Panc1 (cell line): ENCODE measurements around the gene CDK5RAP2. TPM values are rescaled to one million over a fixed set of nuclear protein-coding genes. Genes with fewer than 3 reads are reported as not detected.

ENCODE experiments used
- ATAC-seq: fragments of 200-7000 bp; cut with Tn5 transposase; 2 replicates; pipeline ENCODE4 v1.9.1; 2020; ENCODE audit warnings: mild to moderate bottlenecking, moderate library complexity
- BruUV-seq: library from RNA; stranded (reverse); fragments of 400-500 nt; replicated peaks from 2 replicates; lab custom pipeline; 2021; lab: Mats Ljungman, UMichigan
- CTCF ChIA-PET: fragments of 300-600 bp; sonication (Branson Sonifier 250); formaldehyde crosslinking; loops from one replicate; lab custom pipeline; 2022; ENCODE audit warnings: antibody characterized with exemption; lab: Charles Lee
- POLR2A ChIA-PET: fragments of 300-600 bp; sonication (Branson Sonifier 250); formaldehyde crosslinking; loops from one replicate; lab custom pipeline; 2022; ENCODE audit warnings: antibody characterized with exemption; lab: Charles Lee
- DNase-seq: peaks from one replicate; pipeline ENCODE4 v3.0.0-alpha.2; 2010; ENCODE audit warnings: low read depth, low spot score
- H3K27ac ChIP-seq: 2 replicates; pipeline ENCODE4 v1.5.1; 2011; ENCODE audit warnings: mild to moderate bottlenecking, low read length, inconsistent platforms
- H3K27me3 ChIP-seq: fragments of 200-500 bp; sonication (Bioruptor generic); 2 replicates; pipeline ENCODE4 v1.6.0; 2014; ENCODE audit warnings: low read length, inconsistent platforms; ENCODE audit not compliant: control insufficient read depth, insufficient read depth
- H3K36me3 ChIP-seq: fragments of 200-500 bp; sonication (Bioruptor generic); 2 replicates; pipeline ENCODE4 v1.5.1; 2014; ENCODE audit warnings: inconsistent platforms, mild to moderate bottlenecking, low read length, moderate library complexity; ENCODE audit not compliant: control insufficient read depth, insufficient read depth
- H3K4me1 ChIP-seq: 2 replicates; pipeline ENCODE4 v1.5.1; 2011; ENCODE audit warnings: inconsistent platforms, mild to moderate bottlenecking, low read length, moderate library complexity; ENCODE audit not compliant: control insufficient read depth, insufficient read depth
- H3K4me3 ChIP-seq, 2 experiments: 2 replicates each; pipeline ENCODE4 v1.5.1; 2011 to 2012; ENCODE audit warnings: low read depth in 2 of 2, low read length in 2 of 2, mild to moderate bottlenecking in 2 of 2, inconsistent platforms in 1 of 2, moderate library complexity in 1 of 2
- H3K9me3 ChIP-seq: fragments of 200-500 bp; sonication (Bioruptor generic); 2 replicates; pipeline ENCODE4 v1.5.1; 2014; ENCODE audit warnings: low read depth, mild to moderate bottlenecking, inconsistent platforms, low read length, moderate library complexity; ENCODE audit not compliant: control insufficient read depth, insufficient read depth
- POLR2AphosphoS5 ChIP-seq: IDR thresholded peaks from 2 replicates; pipeline ENCODE4 v1.6.1; 2012; ENCODE audit warnings: mild to moderate bottlenecking, low read depth, low read length, moderate library complexity
- REST ChIP-seq, 2 experiments: IDR thresholded peaks; 2 replicates each; pipeline ENCODE4 v1.6.1; 2011 to 2012; ENCODE audit warnings: low read depth in 2 of 2, control low read depth in 1 of 2, low read length in 1 of 2, mild to moderate bottlenecking in 1 of 2, moderate library complexity in 1 of 2; ENCODE audit not compliant: insufficient read depth in 1 of 2
- SIN3A ChIP-seq: IDR thresholded peaks from 2 replicates; pipeline ENCODE4 v1.6.1; 2012; ENCODE audit warnings: low read depth, mild to moderate bottlenecking, low read length, moderate library complexity, borderline replicate concordance; ENCODE audit not compliant: insufficient read depth
- TCF7L2 ChIP-seq: IDR thresholded peaks from 2 replicates; pipeline ENCODE4 v1.6.1; 2011; ENCODE audit warnings: mild to moderate bottlenecking, low read depth, low read length, inconsistent platforms
- in situ Hi-C: cut with HindIII; loops from 2 replicates; pipeline ENCODE4 v1.10.0; 2016; ENCODE audit warnings: low sequenced_read_pairs, low pct_unique_long_range_greater_than_20kb
- intact Hi-C: fragments of 100-400 bp; cut with micrococcal nuclease; formaldehyde crosslinking; loops from one replicate; pipeline ENCODE4 v1.10.0; 2022; ENCODE audit not compliant: unreplicated experiment
- total RNA-seq: library from RNA; stranded (reverse); gene quantifications from one replicate; pipeline ENCODE4 v1.2.1, GENCODE V29; 2021; ENCODE audit not compliant: unreplicated experiment
- TF ChIP-seq, protein P1 (sequence below): fragments of 450-650 bp; IDR thresholded peaks from 2 replicates; pipeline ENCODE4 v1.5.1; 2017; ENCODE audit warnings: mild to moderate bottlenecking

CDK5RAP2 gene
- total RNA-seq, 1 experiment from 2014 or later, result 47.7 TPM

- Histone ChIP-seq H3K27me3 (no peaks in the 10 kb centered on the region), H3K36me3 (no peaks in the 10 kb centered on the region), H3K4me3 (no peak overlapping the region), H3K9me3 (no peaks in the 10 kb centered on the region), H3K4me1 (0 out of 2 replicates have a peak, but pooled peaks cover 3% of the 10 kb centered on the region), H3K27ac (no peak overlapping the region)
- ChIA-PET CTCF (no interaction called here), POLR2A (no interaction called here)
- ATAC-seq (peak; percentile 38), DNase-seq (no peak)
- no TSS peak for BruUV-seq
- in situ Hi-C loops, result no loop called here
- TF ChIP-seq POLR2AphosphoS5 (no peak), SIN3A (no peak), REST (IDR thresholded peaks at IDR 0.05; ENCODE audit: insufficient read depth in 1 of 2, low read depth in 2 of 2, low read length in 1 of 2) (no peak), TCF7L2 (no peak)
- TF ChIP-seq, protein P1, sequence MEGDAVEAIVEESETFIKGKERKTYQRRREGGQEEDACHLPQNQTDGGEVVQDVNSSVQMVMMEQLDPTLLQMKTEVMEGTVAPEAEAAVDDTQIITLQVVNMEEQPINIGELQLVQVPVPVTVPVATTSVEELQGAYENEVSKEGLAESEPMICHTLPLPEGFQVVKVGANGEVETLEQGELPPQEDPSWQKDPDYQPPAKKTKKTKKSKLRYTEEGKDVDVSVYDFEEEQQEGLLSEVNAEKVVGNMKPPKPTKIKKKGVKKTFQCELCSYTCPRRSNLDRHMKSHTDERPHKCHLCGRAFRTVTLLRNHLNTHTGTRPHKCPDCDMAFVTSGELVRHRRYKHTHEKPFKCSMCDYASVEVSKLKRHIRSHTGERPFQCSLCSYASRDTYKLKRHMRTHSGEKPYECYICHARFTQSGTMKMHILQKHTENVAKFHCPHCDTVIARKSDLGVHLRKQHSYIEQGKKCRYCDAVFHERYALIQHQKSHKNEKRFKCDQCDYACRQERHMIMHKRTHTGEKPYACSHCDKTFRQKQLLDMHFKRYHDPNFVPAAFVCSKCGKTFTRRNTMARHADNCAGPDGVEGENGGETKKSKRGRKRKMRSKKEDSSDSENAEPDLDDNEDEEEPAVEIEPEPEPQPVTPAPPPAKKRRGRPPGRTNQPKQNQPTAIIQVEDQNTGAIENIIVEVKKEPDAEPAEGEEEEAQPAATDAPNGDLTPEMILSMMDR, result no peak
- intact Hi-C loops, result no loop called here
These were observed 48.4 kb upstream of the CDK5RAP2 start for GRCh38 chr9:120628207-120628924.

DNA sequence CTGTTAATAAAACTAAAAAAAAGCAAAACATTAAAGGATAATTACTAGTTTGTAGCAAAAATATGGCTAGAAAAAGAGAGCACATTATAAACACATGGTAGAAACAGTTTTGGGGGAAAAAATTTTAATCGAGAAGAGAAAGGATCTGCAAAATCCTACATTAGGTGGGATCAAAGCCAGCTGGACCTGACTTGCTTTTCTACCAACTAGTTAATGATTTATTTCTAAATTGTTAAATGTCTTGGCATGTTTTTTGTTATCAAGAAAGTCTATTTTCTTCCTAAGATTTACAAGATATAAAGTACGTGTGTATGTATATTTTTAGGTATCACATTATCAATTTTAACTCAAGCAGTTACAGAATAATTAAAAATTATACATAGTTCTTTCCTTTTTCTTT, 47.1 kb upstream of the CDK5RAP2 start:
- Histone ChIP-seq H3K4me1 (0 out of 2 replicates have a peak, but pooled peaks cover 3% of the 10 kb centered on the region), H3K27me3 (no peaks in the 10 kb centered on the region), H3K4me3 (no peak overlapping the region), H3K36me3 (no peaks in the 10 kb centered on the region), H3K27ac (no peak overlapping the region), H3K9me3 (no peaks in the 10 kb centered on the region)
- no peak for DNase-seq
- ATAC-seq, result no peak
- ChIA-PET POLR2A (no interaction called here), CTCF (no interaction called here)
- TF ChIP-seq REST (IDR thresholded peaks at IDR 0.05; ENCODE audit: insufficient read depth in 1 of 2, low read depth in 2 of 2, low read length in 1 of 2), result no peak
- TF ChIP-seq, protein P1, result no peak
- TF ChIP-seq TCF7L2, result no peak
- no peak for TF ChIP-seq SIN3A
- TF ChIP-seq POLR2AphosphoS5, result no peak
- BruUV-seq, result no TSS peak
- in situ Hi-C loops, result no loop called here
- intact Hi-C loops, result no loop called here
